Loucy (cell line): ENCODE measurements around the gene WDR37.

ENCODE experiments used
- H2AFZ ChIP-seq: fragments of 200-600 bp; sonication (generic); 2 replicates; pipeline ENCODE4 v1.6.0; 2016; ENCODE audit warnings: antibody characterized with exemption, mild to moderate bottlenecking, low read length, moderate library complexity
- H3F3A ChIP-seq: fragments of 200-600 bp; 2 replicates; pipeline ENCODE4 v1.6.0; 2016; ENCODE audit warnings: antibody characterized with exemption, low read depth, mild to moderate bottlenecking
- H3K27me3 ChIP-seq: fragments of 200-600 bp; sonication (generic); 2 replicates; pipeline ENCODE4 v1.6.1; 2014; ENCODE audit warnings: low read length, mild to moderate bottlenecking; ENCODE audit not compliant: insufficient read depth, poor library complexity, severe bottlenecking
- H3K36me3 ChIP-seq: fragments of 200-600 bp; sonication (generic); 2 replicates; pipeline ENCODE4 v1.6.1; 2016; ENCODE audit warnings: low read length; ENCODE audit not compliant: insufficient read depth
- H3K4me1 ChIP-seq: fragments of 200-600 bp; sonication (generic); 2 replicates; pipeline ENCODE4 v1.5.1; 2014; ENCODE audit warnings: low read length, mild to moderate bottlenecking; ENCODE audit not compliant: insufficient read depth, poor library complexity, severe bottlenecking
- H3K4me2 ChIP-seq: fragments of 200-600 bp; sonication (generic); 2 replicates; pipeline ENCODE4 v1.6.0; 2014; ENCODE audit warnings: antibody characterized with exemption, low read length, low read depth, mild to moderate bottlenecking; ENCODE audit not compliant: poor library complexity, severe bottlenecking
- H3K4me3 ChIP-seq: fragments of 200-600 bp; sonication (generic); 2 replicates; pipeline ENCODE4 v1.5.1; 2014; ENCODE audit warnings: low read length, mild to moderate bottlenecking, mixed read lengths; ENCODE audit not compliant: poor library complexity, severe bottlenecking
- H3K79me2 ChIP-seq: fragments of 200-600 bp; sonication (generic); 2 replicates; pipeline ENCODE4 v1.6.1; 2014; ENCODE audit warnings: low read length; ENCODE audit not compliant: insufficient read depth
- H3K9ac ChIP-seq: fragments of 200-600 bp; sonication (generic); 2 replicates; pipeline ENCODE4 v1.6.0; 2014; ENCODE audit warnings: mild to moderate bottlenecking, low read depth, low read length, moderate library complexity; ENCODE audit not compliant: poor library complexity, severe bottlenecking
- H3K9me2 ChIP-seq: fragments of 200-600 bp; sonication (generic); replicated peaks from 2 replicates; pipeline ENCODE4 v1.6.1; 2016; ENCODE audit warnings: low read depth, low read length, mixed read lengths
- H3K9me3 ChIP-seq: fragments of 200-600 bp; sonication (generic); 2 replicates; pipeline ENCODE4 v1.6.1; 2014; ENCODE audit warnings: mild to moderate bottlenecking, antibody characterized with exemption, low read length, low read depth; ENCODE audit not compliant: insufficient read depth
- H4K20me1 ChIP-seq: fragments of 200-600 bp; sonication (generic); 2 replicates; pipeline ENCODE4 v1.6.0; 2014; ENCODE audit warnings: antibody characterized with exemption, low read length, mild to moderate bottlenecking; ENCODE audit not compliant: insufficient read depth, poor library complexity, severe bottlenecking
- EZH2phosphoT487 ChIP-seq: fragments of 200-600 bp; IDR thresholded peaks from 2 replicates; pipeline ENCODE4 v1.6.1; 2018; ENCODE audit warnings: antibody characterized with exemption, mild to moderate bottlenecking, moderate library complexity, borderline replicate concordance
- TF ChIP-seq, protein P1 (sequence below): fragments of 200-600 bp; sonication (generic); conservative IDR thresholded peaks from 2 replicates; pipeline ENCODE4 v1.5.1; 2014; ENCODE audit warnings: mild to moderate bottlenecking, antibody characterized with exemption, low read length

Gene WDR37

DNA sequence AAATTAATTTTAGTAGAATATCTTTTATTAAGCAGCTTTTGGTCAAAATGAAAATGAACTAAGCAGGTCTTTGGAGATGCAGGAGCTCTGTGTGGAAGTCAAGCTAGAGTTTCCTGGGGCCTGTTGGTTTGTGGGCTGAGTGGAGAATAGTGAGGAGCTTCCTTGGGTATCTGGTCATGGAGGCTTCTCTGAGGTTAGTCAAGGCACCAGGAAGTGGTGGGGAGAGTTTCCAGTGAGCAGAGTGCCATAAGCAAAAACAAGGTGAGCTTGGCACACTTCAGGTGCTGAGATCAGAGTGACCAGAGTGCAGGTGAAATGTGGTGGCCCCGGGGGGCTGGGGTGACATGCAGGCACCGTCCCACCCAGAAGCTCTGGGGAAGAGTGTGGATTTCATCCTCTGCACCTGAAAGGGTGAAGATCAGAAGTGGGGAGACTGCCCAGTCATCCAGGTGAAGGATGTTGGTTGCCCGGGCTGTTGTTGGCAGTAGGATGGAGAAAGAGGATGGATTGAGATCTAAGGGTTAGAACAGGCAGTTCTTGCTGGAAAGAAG is 77.4 kb downstream of the WDR37 start:
- Histone ChIP-seq H3K4me3 (no peak overlapping the region), H4K20me1 (no peaks in the 10 kb centered on the region), H3K9ac (no peak overlapping the region), H3K36me3 (peaks cover 33% of the 10 kb centered on the region; the same call in 1 of the 2 replicates), H3K9me3 (peaks cover 5% of the 10 kb centered on the region; the same call in 1 of the 2 replicates), H3K27me3 (no peaks in the 10 kb centered on the region), H3K79me2 (no peaks in the 10 kb centered on the region), H3K4me2 (no peak overlapping the region), H2AFZ (no peak overlapping the region), H3K4me1 (peaks cover 6% of the 10 kb centered on the region), H3F3A (no peaks in the 10 kb centered on the region), H3K9me2 (no peaks in the 10 kb centered on the region)
- TF ChIP-seq, protein P1, sequence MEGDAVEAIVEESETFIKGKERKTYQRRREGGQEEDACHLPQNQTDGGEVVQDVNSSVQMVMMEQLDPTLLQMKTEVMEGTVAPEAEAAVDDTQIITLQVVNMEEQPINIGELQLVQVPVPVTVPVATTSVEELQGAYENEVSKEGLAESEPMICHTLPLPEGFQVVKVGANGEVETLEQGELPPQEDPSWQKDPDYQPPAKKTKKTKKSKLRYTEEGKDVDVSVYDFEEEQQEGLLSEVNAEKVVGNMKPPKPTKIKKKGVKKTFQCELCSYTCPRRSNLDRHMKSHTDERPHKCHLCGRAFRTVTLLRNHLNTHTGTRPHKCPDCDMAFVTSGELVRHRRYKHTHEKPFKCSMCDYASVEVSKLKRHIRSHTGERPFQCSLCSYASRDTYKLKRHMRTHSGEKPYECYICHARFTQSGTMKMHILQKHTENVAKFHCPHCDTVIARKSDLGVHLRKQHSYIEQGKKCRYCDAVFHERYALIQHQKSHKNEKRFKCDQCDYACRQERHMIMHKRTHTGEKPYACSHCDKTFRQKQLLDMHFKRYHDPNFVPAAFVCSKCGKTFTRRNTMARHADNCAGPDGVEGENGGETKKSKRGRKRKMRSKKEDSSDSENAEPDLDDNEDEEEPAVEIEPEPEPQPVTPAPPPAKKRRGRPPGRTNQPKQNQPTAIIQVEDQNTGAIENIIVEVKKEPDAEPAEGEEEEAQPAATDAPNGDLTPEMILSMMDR, result no peak
- no peak for TF ChIP-seq EZH2phosphoT487

DNA sequence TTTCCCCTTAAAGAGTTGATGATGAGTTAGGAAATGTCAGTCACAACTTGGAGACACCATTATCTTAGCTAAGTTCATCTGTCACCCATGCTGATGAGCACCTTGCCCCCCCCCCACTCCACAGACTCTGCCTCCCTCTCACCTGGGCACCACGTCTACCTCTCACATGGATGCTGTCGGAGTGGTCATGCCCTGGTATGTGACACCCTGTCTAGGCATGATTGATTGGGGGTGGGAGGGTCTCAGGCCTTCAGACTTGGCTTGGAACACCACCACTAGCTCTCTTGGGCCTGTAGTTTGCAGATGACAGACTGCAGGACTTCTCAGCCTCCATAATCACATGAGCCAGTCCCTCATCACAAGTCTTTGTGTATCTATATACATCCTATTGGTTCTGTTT is 78.0 kb downstream of the WDR37 start:
- Histone ChIP-seq H3K27me3 (no peaks in the 10 kb centered on the region), H3F3A (no peaks in the 10 kb centered on the region), H3K9me3 (peaks cover 11% of the 10 kb centered on the region; the same call in 1 of the 2 replicates), H3K4me1 (peaks cover 6% of the 10 kb centered on the region), H2AFZ (no peak overlapping the region), H3K36me3 (peaks cover 27% of the 10 kb centered on the region; the same call in 1 of the 2 replicates), H3K9me2 (no peaks in the 10 kb centered on the region), H3K79me2 (no peaks in the 10 kb centered on the region), H3K9ac (no peak overlapping the region), H3K4me2 (no peak overlapping the region), H3K4me3 (no peak overlapping the region), H4K20me1 (no peaks in the 10 kb centered on the region)
- TF ChIP-seq, protein P1, result no peak
- TF ChIP-seq EZH2phosphoT487, result no peak

DNA sequence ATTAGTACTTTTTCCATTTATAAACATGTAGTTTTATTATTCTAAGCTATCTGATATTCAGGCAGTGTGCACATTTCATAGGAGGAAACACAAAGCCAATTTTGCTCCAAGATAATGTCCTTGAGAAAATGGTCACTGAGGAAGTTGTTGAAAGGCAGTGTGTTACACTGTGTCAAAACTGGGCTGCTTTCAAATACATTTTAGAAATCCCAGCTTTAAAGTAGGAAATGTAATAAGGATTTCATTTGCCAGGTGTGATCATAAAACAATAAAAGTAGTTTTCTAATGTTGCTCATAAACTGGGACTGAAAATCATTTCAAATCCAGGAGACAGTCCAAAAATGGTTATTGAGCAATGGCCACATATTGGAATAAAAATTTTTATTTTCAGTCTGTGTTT is 80.1 kb downstream of the WDR37 start:
- TF ChIP-seq, protein P1, result no peak
- TF ChIP-seq EZH2phosphoT487, result no peak
- Histone ChIP-seq H3K4me2 (no peak overlapping the region), H3K4me3 (no peak overlapping the region), H3K79me2 (no peaks in the 10 kb centered on the region), H3K9me3 (peaks cover 13% of the 10 kb centered on the region; the same call in 1 of the 2 replicates), H3K9ac (no peak overlapping the region), H3K36me3 (peaks cover 6% of the 10 kb centered on the region; the same call in 1 of the 2 replicates), H3K9me2 (no peaks in the 10 kb centered on the region), H4K20me1 (no peaks in the 10 kb centered on the region), H2AFZ (no peak overlapping the region), H3K27me3 (no peaks in the 10 kb centered on the region), H3F3A (no peaks in the 10 kb centered on the region), H3K4me1 (peaks cover 6% of the 10 kb centered on the region)
